HG02759 (cell line): ENCODE measurements around the gene TRIM47.

Experiments
- ATAC-seq: cut with Tn5 transposase; IDR thresholded peaks from one replicate; pipeline ENCODE4 v1.9.1; 2021; ENCODE audit warnings: mild to moderate bottlenecking, moderate library complexity; ENCODE audit not compliant: unreplicated experiment

TRIM47 gene

GRCh38 chr17:75909051-75909811 lies 30.9 kb upstream of the TRIM47 start:
- ATAC-seq, result no peak

DNA sequence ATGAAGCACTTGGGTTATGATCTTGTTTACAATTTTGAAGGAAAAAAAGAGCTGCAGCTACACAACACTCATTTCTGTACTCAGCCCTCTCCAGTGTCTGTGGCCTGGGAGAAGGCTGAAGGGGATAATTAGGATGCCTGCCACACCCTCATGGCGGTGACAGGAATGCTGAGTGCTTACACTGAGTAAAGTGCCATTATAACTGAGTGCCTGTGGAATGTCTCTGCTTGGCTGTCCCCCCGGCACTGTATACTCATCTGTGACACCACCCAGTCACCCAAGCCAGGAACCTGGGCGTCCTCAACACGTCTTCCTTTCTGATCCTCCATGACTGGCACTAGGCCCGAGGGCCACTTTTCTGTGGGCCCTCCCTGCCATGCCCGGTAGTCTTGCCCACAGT lies 29.8 kb upstream of the TRIM47 start:
- no peak for ATAC-seq

DNA sequence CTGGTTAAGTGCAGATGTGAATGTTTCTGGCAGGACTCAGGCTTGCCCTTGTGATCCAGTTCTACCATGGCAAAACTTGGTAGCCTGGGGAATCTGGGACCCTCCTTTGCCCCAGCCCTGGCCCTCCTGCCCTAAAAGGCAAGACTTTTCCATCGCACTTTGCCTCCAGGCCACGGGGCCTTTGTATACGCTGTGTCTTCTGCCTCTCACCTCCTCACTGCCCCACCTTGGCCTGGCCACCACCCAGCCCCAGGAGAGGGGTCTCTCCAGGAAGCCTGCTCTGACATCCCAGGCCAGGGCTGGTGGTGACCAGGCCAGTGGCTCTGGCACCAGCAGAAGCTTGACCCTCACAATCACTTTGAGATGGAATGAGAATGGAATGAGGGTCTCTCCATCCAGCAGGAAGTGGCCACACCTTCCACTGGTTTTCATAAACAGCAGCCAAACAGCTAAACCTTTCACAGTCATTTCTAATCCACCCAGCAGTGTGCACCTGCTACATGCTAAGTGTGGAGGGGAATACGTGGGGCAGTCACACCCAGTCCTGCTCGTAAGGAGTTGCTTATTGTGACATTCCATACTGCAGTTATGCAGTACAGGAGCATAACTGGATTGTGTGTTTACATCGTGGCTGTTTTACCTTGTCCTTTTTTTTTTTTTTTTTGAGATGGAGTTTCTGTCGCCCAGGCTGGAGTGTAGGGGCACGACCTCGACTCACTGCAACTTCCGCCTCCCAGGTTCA lies 27.9 kb upstream of the TRIM47 start:
- no peak for ATAC-seq

DNA sequence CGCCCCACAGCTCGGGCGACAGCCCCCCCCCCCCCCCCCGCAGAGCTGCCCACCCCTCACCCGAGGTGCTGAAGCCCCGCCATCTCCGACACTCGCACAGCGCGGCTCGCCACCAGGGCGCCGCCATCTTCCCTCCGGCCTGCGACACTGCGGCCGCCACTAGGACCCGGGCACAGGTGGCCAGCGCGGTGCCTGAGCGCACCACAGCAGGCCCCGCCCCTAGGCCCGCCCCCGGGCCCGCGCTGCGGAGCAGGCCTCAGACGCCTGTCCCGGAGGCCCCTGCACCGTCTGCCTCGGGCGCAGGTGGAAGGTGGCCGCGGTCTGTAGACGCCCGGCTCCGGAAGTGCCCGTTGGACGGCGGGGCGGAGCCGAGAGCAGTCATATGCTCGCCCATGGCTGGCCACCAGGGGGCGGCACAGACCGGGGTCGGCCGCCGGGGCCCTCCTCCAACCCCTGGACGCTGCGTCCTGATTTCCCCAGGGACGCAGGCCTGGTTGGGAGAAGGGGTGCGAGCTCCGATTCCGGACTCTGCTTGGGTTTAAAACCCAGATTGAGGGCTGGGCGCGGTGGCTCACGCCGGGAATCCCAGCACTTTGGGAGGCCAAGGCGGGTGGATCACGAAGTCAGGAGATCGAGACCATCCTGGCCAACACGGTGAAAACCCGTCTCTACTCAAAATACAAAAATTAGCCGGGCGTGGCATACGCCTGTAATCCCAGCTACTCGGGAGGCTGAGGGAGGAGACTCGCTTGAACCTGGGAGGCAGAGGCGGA lies 26.6 kb upstream of the TRIM47 start, which contains the start of gene MRPL38:
TSS of gene MRPL38 (minus strand) at position 136 of the 773 bp plus-strand sequence. CDS start at position 127, 9 bp downstream.
- peak; percentile 97 for ATAC-seq

DNA sequence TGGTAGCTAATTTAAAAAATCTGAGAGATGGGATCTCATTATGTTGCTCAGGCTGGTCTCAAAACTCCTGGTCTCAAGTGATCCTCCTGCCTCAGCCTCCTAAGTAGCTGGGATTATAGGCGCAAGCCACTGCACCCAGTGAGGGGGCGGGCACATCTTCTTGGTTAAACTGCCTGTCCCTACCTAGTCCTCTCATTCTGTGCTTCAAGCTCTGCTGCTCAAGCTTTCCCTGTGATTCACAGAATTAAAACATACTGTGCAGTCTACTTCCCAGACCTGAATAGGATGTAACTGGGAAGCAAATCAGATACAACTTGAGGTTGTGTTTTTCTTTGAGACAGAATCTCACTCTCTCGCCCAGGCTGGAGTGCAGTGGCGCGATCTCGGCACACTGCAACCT lies 24.0 kb upstream of the TRIM47 start:
- no peak for ATAC-seq

DNA sequence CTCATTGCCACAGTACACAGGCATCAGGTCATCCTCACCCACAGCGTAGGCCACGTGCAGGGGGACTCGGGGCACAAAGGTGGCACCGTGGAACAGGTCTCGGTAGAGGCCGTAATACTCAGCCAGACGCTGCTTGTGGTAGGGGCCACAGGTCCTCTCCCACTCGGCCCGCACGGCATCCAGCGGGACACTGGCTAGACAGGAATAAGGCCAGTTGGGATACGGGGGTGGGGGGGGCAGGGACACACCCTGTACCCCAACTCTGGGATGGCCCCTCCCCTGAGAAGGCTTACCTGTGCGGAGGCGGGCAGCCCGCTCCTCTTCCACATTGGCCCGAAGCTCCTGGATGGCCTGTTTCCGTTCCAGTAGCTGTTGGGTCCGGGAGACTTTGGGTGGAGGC lies 23.3 kb upstream of the TRIM47 start:
- no peak for ATAC-seq

- no peak for ATAC-seq
Measured at GRCh38 chr17:75900691-75901533, 22.5 kb upstream of the TRIM47 start.

GRCh38 chr17:75899767-75900468 lies 21.5 kb upstream of the TRIM47 start:
- no peak for ATAC-seq

DNA sequence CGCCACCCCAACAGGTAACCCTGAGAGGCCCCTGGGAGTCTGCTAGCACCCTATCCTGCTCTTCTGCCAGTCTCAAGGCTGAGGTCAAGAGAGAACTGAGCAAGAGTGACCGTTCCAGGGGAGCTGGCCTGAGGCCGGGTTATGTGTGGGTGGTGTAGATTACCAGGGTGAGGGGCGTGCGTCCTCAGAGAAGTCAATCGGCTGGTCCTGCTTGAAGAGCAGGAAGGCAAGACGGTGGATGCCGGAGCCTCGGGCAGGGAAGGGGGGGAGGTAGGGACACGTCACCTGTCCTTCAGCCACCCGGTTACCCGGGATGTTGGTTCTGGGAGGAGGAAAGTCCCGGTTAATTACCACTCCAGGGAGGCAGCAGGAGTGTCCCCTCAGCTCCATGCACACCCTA lies 21.0 kb upstream of the TRIM47 start:
- no peak for ATAC-seq

- ATAC-seq, result no peak
Measured at GRCh38 chr17:75898791-75899190, 20.4 kb upstream of the TRIM47 start.

- no peak for ATAC-seq
Measured at GRCh38 chr17:75898065-75898464, 19.7 kb upstream of the TRIM47 start.

DNA sequence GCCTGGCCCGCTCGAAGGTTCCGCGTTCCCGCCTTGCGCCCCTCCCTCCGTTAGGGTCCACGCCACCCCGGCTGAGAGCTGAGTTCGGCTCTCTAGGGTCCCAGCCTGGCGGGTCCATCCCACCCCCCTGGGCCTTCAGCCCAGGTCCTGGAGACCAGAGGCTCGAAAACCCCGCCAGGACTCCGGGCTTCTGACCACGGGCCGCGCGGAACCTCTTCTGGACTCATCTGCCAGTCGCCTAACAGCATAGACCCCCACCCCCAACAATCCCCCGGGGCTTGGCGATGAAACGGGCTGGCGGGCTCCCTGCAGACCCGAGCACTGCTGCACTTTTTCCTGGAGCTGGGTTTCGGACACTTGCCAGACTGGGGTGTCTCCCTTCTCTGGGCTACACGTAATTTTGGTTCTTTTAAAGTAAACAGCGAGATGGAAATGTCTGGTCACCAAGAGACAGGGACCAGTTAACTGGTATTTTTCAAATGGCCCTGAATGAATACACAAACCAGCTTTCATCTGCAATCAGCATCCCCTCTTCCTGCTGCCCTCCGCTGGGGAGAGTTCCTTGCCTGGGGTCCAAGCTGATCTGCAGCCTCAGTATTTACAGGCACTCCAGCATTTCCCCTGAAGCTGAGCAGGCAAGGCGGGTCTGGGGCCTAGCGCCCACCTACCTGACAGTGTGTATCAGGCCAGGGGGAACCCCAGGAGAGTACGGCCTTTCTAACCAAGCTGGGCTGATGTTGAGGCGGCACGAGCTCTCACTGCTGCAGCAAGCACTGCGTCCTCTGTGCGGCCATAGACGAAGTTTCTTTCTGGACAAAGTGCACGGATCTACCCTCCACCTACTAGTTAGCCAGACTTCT lies 19.0 kb upstream of the TRIM47 start:
- no peak for ATAC-seq

- peak; percentile 70 for ATAC-seq
Measured at GRCh38 chr17:75896415-75897159, 18.2 kb upstream of the TRIM47 start, which contains the start of gene TRIM65. TSS of gene TRIM65 (minus strand) at chr17:75896951. CDS start at chr17:75896937, 14 bp downstream.

DNA sequence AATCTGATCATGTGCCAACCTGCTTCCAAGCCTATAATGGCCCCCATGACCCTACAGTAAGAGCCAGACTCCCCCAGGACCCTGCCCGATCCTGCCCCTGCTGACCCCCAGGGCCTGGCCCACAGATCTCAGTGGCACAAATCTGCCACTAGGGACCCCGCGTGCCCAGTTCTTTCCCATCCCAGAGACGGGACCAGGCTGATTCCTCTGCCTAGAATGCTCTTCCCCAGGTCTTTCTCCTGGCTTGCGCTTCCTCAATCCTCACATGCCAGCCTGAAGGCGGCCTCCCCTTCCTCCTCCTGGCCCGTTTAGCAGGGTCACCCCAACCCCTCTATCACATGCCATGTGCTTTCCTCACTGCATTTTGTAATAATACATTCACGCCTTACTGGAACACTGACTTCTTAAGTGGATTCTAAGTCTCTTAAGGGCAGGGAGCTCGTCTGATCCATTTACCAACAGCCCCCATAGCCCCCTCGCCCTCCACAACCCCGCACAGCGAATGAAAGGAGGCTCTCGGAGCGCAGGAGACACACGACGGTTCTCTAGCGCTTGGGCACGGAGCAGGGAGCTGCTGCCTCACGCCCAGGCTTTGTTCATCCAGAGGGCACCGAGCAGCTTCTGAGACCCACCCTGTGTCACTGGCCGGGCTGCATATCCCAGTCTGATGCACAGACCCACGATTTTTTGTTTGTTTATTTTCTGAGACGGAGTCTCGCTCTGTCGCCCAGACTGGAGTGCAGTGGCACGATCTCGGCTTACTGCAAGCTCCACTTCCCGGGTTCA lies 17.2 kb upstream of the TRIM47 start:
- no peak for ATAC-seq

DNA sequence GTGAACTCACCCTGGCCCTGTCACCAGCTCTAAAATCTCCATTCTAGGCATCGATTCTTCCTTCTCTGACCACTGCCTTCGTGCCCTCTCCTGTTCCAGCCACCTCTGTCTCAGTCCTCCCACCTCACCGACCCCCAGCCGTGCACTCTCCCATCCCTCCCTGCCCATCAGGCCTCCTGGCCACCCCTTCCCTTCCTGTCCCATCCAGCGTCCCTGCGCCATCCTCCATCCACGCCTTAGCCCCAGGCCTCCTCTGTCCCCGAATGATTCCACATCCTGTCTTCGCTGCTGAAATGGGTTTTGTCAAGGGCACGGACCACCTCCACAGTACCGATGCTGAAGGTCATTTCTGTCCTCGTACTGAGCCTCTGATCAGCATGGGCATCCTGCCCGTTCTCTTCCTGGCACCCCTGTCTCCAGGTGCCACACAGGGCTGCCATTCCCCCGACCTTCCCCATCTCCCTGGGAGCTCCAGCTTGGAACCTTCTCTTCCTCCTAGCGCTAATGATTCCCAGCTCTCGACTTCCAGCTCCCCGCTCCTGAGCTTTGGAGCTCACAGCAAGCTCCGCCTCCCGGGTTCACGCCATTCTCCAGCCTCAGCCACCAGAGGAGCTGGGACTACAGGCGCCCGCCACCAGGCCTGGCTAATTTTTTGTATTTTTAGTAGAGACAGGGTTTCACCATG lies 15.8 kb upstream of the TRIM47 start:
- ATAC-seq, result no peak

GRCh38 chr17:75893305-75894048 lies 15.1 kb upstream of the TRIM47 start:
- no peak for ATAC-seq
